ENCODE data around the gene ATP8A2.
"Not testable (repeated sequence)": the region's sequence is repeated elsewhere in the genome, so short reads cannot be mapped to it uniquely, and the experiment has no call there.

The ATP8A2 gene

DNA sequence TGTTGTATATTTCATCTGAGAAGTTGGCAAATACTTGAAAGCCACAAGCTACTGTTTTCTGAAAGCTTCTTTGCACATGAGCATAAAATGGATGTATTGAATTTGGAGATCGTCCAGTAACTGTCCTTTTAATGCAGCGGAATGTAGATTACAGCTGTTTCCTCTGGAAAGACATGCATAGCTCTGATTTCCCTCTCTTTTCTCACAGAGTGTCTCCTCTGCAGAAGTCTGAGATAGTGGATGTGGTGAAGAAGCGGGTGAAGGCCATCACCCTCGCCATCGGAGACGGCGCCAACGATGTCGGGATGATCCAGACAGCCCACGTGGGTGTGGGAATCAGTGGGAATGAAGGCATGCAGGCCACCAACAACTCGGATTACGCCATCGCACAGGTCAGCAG is 397.1 kb downstream of the ATP8A2 start:
- DNase-seq (ENCODE audit: low spot score) = no peak

DNA sequence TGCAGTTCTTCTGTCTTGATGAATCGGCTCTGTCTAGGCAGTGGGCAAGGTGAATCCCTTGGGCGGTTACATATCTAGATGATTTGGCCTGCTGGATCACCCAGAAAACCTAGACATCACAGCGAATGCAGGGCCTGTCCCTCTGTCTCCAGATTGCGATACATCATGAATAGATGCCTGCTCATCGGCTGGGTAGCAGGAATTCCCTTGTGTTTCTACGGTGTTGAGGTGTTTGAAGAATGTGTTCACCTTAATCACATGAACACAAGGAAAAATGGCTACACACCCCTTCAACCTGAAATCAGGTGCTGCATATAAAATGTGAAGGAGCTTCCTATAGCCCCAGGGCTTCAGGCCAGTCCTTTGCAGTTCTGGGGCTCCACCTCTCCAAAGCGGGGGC is 398.8 kb downstream of the ATP8A2 start:
- DNase-seq (ENCODE audit: low spot score) = no peak

DNA sequence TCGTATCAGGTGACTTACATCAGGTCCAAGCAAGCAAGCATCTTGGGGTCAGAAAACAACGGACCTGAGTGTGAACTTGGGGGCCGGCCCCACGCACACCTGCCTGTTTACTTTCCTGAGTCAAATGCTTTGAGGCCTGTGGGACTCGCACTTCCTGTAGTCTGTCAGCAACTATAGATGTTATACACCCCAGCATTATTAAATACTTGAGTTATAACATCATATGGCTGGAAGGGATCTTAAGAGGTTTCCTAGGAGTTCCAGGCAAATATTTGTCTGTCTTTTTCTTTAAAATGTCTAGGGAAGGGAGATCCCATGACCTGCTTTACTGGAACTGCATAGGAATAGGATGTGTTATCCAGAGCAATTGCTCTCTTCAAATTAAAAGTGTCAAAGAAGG is 399.4 kb downstream of the ATP8A2 start:
- DNase-seq (ENCODE audit: low spot score) = no peak

DNA sequence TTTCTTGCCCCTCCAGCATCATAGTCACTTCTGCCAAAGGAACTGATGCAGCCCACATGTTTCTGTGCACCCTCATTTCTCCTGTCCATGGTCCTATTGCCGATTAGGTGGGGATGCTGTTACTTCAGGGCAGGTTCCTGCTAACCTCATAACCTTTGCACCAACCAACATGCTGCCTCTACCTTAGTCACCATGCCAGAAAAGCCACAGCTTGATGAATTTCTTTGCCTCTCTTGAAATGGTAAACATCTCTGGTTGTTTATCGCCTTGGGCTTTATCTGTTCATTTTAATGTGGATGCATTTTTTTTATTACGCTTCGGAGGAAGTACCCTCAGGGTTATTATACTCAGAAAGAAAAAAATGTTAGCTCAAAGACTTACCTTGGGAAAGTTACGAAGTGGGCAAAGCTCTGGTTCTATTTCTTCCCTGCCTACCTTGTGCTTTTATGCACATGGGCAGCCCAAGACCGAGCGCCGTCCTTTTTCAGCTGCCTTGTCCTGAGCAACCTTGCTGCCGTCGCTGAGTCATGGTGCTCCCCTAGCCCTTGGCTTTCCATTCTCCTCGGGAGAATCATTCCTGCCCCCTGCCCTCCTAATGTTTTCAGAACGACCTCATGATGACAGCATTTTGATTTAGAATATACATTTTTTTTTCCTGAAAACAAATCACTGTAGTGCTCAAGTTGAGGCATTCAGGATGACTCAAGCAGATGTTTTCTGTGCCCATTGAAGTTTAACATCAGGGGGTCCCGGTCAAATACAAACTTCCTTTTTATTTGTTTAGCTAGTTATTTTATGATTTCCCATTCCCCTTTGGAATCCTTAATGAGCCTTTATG is 400.1 kb downstream of the ATP8A2 start:
- DNase-seq (ENCODE audit: low spot score) = no peak

DNA sequence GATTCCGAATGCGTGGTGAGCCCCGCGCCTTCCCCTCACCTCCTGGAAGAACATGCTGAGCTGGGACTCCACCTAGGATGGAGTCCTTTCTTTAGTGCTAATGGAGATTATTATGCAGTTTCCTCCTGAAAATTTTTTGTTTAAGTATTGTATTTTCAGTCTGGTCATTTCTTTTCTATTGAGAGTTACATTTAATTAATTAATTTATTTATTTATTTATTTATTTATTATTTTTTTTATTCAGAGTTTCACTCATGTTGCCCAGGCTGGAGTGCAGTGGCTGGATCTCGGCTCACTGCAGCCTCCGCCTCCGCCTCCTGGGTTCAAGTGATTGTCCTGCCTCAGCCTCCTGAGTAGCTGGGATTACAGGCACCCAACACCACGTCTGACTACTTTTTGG is 400.8 kb downstream of the ATP8A2 start:
- not testable (repeated sequence) for DNase-seq (ENCODE audit: low spot score)

DNA sequence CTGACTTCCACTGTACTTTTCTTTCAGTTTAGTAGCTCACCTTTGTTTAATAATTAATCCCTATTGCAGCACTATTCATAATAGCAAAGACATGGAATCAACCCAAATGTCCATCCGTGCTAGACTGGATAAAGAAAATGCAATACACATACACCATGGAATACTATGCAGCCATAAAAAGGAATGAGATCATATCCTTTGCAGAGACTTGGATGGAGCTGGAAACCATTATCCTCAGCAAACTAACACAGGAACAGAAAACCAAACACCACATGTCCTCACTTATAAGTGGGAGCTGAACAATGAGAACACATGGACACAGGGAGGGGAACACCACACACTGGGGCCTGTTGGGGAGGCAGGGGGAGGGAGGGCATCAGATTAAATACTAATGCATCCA is 402.3 kb downstream of the ATP8A2 start:
- DNase-seq (ENCODE audit: low spot score) = not testable (repeated sequence)

DNA sequence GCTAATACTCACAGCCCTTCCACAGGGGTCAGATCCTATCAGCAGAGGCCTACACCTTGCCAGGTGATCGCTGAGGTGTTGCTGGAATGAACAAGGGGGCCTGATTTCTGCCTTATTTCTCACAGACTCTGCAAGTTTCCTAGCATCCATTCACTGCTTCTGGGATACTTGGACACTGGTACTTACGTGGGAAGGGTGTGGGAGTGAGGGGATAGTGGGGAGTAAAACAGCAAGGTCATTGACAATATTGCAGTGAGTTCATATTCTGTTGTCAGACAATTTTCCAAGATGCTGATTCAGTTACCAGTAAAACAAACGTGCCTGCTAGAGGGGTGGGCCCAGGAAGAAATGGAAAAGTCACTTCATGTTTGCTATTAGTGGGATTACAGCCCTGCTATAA is 403.5 kb downstream of the ATP8A2 start:
- no peak for DNase-seq (ENCODE audit: low spot score)

DNA sequence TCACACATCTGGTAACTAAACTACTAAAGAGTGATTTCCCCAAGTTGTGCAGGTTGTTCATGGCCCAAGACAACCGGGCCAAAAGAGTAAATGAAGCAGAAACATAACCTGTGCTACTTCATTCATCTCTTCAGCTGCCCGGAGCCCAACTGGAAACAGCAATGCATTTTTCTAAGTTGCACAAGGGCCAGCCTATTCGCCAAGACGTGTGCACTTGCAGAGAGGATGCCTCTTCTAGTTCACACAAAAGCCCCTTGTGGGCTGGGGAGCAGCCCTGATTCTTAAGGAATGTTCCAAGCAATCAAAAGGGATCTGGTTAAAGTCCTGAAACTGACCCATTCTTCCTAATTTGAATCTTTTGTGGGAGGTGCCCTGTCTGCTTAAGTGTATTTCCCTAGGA is 404.2 kb downstream of the ATP8A2 start:
- DNase-seq (ENCODE audit: low spot score) = no peak

DNA sequence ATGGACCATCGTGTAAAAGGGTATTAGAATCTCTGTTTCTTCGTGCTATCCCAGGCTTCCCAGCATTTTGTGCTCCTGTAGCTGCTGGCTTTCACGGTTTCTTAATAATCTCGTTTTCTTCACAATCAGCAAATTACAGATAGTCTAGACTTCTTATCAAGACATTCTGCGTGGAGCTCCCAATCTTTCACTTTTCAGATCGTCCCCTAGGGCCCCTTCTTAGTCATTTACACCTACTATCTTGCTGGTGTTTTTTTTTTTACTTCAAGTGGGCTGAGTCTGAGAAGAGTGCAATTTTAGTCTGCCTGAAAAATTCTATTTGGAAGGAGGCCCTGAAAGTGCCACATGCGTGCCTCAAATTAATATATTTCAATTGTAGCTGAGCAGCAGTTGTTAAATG is 404.9 kb downstream of the ATP8A2 start:
- DNase-seq (ENCODE audit: low spot score) = no peak

DNA sequence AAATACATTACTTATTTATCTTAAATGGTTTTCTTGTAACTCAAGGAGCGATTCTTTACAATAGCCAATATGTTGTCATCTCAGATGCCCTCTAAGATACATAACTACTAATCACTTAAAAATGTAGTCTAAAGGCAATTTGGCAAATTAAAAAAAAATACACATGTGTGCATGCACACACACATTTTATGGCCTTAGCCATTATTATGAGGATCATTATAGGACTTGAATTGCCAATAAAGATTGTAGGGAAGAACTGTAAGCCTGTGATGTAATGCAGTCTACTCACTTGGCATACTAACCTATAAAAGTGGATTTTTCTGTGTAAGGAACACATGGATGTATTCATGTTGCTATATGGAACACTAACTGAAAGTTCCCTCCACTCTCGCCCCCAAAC is 405.7 kb downstream of the ATP8A2 start:
- DNase-seq (ENCODE audit: low spot score) = no peak

DNA sequence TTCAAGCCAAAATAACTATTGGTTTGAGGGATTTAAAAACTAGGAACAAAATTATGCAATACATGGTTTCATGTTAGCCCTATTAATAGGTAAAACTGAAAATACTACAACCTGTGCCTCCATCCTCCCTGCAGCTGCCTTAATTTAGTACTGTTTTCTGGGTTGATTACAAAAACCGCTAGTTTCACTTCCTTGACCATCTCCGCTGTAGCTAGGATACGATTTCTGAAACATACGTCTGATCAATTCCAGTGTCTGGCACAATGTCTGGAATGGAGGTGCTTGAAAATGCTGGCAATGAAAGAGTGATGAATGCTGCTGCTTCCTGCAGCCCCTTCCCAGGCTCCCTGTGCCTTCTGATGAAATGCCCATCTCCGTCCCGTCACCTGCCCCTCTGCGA is 406.6 kb downstream of the ATP8A2 start:
- DNase-seq (ENCODE audit: low spot score) = no peak

DNA sequence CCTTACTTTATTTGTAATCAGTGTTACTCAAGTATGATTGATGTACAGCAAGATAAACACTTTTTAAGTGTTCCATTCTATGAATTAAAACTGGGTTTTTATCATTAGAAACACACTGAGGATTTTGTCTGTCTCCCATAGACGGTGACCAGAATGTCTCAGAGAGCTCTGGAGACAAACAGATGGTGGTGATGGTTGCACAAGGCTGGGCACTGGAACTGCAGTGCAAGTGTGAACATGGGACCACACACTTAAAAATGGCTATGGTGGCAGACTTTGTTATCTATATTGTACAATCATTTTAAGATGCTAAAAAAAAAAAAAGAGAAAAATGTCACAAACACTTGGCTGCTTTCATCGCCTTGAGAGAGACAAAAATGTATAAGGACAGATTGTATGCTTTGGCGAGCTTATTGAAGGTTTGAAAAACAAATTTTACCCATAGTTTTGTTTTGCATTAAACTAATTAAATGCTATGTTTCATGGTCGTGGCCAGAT is 407.1 kb downstream of the ATP8A2 start:
- no peak for DNase-seq (ENCODE audit: low spot score)

DNA sequence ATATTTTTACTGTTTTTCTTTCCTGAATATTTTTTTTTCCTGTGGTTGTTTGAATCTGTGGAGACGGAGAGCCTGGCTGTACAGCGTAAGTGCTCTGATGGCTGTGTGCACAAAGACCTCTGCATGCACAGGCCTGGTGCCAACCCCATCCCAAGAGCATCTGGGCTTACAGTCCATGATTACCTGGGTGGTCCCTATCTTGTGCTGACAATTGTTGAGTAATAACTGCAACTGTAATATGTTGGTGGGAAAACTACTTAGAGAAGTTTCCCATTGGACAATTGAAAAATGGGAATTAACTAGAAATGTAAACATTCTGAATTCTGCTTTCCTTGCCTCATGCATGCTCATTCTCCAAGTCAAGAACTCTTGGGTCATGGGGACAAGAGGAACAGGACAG is 411.3 kb downstream of the ATP8A2 start:
- DNase-seq (ENCODE audit: low spot score) = no peak

DNA sequence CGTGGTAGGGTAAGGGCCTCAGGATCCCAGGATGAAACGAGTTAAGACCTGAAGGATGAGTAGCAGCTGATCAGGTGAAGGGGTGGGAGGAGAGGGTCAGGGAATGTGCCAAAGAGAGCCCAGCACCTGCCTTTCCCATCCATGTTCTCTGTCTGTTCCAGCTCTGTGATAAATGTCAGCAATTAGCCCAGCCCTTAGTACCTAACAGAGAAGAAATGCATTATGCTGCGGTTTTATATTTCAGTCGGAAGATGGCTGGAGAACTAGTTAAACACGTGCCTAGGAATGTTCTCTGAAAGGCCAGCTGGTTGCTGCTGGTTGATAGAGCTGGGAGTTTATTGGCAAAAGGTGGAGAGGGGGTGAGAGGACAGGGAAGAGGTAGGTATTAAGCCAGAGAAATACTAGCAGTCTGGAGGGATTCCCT is 411.8 kb downstream of the ATP8A2 start:
- DNase-seq (ENCODE audit: low spot score) = no peak

DNA sequence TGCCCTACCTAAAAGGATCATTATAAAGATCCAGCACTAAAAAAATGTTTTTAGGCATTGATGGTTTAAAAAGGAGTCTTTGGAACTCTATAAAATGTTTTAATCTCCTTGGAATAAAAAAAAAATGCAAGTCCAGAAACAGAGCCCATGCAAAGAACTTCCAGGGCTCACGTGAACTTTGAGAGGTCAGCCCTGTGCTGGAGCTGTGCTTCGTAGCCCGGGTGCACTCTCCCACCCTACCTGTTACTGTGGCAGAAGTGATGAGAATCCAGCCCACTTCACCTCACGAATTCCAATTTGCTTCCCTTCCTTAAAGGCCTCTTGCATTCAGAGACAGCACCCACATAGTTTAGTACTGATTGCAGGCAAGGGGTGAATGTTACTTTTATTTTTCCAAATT is 412.3 kb downstream of the ATP8A2 start:
- DNase-seq (ENCODE audit: low spot score) = no peak

DNA sequence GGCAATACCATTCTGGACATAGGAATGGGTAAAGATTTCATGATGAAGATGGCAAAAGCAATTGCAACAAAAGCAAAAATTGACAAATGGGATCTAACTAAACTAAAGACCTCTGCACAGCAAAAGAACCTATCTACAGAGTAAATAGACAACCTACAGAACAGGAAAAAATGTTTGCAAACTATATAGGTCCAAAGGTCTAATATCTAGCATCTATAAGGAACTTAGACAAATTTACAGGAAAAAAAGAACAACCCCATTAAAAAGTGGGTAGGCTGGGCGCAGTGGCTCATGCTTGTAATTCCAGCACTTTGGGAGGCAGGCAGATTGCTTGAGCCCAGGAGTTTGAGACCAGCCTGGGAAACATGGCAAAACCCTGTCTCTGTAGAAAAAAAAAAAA is 418.4 kb downstream of the ATP8A2 start:
- DNase-seq (ENCODE audit: low spot score) = not testable (repeated sequence)

DNA sequence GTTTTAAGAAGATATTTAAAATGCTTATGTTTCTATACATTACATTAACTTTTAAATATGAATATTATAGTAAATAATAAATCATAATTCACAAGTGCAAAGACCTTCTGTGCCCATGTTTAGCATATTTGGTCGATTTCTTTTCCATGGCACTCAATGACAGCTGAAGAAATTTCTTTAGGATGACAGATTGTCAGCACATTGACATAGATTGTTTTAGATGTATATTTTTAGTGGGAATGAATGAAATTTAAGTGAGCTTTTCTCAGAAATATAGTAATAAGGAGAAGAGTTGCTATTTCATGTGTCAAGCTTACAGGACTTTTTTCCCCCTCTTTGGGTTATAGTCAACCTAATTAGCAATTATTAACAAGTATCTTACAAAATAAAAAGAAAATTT is 423.5 kb downstream of the ATP8A2 start:
- DNase-seq (ENCODE audit: low spot score) = no peak

DNA sequence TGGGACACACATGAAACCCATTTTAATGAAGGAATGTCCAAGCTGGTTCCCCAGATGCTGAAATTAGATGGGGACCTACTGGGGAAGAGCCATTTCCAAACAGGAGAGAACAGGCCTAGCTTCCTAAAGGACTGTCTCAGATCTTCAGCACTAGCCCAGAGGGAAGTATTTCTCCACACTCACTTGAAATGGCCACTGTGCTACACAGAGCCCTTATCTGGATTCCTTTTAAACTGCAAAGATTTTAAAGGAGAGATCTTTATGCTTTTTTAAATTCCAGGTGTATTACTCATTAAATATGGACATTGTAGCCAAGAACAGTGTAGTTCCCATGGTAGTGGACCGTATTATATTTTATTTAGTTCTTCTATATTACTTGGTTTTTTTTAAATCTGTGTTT is 424.7 kb downstream of the ATP8A2 start:
- DNase-seq (ENCODE audit: low spot score) = no peak

DNA sequence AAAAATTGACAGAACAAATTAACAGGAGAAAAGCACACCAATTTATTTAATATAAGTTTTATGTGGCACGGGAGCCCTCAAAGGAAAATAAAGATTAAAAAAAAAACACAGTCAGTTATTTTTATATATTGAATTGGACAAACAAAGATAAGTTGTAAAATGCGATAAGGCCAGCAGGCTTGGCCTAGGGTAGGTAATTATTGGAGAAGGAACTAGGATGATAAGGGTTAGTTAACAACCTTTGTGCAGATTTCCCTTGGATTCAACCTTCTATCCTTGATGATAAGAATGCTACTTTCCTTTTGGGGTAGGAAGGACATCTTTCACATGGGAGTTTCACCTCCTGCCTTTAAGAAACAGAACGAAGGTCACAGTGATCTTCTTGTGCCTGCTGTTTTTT is 427.2 kb downstream of the ATP8A2 start:
- DNase-seq (ENCODE audit: low spot score) = no peak

DNA sequence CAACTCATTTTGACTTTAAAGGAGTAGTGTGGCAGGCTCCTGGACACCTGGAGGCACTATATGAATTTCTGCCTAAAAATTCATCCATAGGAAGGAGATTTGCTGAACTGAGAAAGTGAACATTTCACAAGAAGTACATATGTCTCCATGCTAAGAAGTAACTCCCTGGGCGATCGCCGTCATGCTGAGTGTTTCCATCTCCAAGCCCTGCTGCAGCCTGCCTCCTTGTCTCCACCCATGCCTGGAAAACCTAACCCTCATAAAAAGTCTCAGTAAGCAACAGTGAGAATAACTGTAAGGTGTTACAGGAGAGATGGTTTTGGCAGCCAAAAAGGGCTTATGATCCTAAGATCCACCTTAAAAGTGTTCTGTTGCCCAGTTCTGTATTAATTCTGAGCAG is 428.7 kb downstream of the ATP8A2 start:
- no peak for DNase-seq (ENCODE audit: low spot score)

DNA sequence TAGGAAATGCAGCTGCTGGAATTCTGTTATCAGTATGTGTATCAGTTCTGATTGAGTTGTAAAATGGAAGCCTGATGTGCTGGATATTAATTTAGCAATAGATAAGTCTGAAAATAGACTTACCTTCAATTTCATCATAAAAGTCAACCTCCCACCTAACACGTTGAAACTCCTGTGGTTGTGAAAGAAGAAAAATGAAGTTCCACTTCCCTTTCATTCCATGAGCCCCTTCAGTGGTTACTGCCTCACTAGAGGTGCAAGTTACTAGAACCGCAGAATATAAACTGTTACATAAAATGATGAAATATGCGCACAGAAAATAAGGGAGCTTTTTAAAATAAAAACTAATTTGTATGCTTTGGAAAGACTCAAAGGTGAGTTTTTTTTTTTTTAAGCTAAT is 430.8 kb downstream of the ATP8A2 start:
- no peak for DNase-seq (ENCODE audit: low spot score)

DNA sequence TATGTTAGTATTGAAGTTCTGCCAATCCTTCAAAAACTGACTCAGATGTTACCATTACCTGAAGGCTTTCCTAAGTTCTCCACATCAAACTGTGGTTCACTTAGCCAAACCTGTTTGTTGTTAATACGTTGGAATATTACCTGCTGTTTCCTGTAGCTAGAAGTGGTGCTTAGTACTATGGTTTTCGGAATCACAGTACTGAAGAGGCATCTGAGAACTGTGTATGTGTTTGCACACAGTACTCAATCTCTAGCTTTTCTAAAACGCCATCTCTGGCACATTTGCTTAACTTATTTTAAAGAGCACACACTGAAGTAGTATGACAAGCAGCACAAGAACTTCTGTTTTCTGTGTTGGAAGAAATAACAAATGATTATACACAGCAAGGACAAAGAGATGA is 431.9 kb downstream of the ATP8A2 start:
- DNase-seq (ENCODE audit: low spot score) = no peak

DNA sequence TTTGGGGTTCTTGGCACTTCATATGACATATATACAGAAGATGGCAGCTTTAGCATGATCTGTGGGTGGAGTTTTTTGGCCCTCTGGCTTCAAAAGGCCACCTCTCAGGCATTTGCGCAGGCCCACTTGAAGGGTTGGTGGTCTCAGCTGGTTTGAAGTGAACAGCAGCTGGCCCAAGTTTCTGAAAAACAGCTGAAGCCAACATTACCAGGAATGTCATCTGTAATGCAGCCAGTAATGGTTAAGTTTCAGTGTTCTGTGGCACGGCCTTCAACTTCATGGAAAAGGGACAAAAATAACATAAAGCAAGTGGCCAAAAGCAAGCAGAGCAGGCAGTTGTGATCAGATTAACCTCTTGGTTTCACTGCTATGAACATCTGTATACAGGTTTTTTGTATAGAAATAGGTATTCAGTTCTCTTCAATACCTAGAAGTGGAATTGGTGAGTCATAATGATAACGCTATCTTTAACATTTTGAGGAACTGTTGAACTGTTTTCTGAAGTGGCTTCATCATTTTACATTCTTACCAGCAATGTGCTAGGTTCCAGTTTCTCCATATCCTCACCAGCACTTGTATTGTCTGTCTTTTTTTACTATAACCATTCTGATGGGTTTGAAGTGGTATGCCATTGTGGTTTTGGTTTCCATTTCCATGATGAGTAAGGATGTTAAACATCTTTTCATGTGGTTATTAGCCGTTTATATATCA is 434.6 kb downstream of the ATP8A2 start:
- DNase-seq (ENCODE audit: low spot score) = no peak

DNA sequence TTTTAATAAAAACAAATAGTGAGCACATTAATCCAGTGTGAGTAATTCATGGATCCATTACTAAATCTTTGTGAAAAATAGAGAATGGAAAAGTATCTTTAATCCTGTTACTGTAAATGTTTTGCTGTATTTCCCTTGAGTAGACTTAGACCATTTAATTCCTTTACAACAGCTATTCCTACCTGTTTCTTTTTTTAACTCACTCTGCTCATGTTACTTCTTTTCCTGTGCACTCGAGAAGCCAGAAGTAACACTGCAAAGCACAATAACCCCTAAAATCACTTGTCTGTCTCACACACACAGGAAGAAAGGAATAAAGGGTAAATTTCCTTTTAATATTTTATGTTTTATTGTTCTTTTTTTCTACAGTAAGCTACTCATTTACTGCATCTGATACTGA is 435.8 kb downstream of the ATP8A2 start:
- DNase-seq (ENCODE audit: low spot score) = no peak
